ENCODE results near the gene SIGLEC14.
A peak's percentile ranks its signal among the peaks of the same experiment; 100 is the strongest.
"Not testable (repeated sequence)": the region's sequence is repeated elsewhere in the genome, so short reads cannot be mapped to it uniquely, and the experiment has no call there.

Gene SIGLEC14

GRCh38 chr19:51675911-51676565 lies 29.4 kb upstream of the SIGLEC14 start:
- DNase-seq (ENCODE audit: low spot score) = not testable (repeated sequence)

GRCh38 chr19:51668216-51668615 lies 21.6 kb upstream of the SIGLEC14 start:
- DNase-seq (ENCODE audit: low spot score) = no peak

GRCh38 chr19:51664997-51665396 lies 18.4 kb upstream of the SIGLEC14 start:
- no peak for DNase-seq (ENCODE audit: low spot score)

GRCh38 chr19:51664131-51664530 lies 17.5 kb upstream of the SIGLEC14 start:
- peak; percentile 51 for DNase-seq (ENCODE audit: low spot score)

GRCh38 chr19:51663650-51664049 lies 17.0 kb upstream of the SIGLEC14 start:
- no peak for DNase-seq (ENCODE audit: low spot score)

GRCh38 chr19:51660975-51661600 lies 14.5 kb upstream of the SIGLEC14 start:
- peak; percentile 88 for DNase-seq (ENCODE audit: low spot score)

GRCh38 chr19:51654783-51655182 lies 8.2 kb upstream of the SIGLEC14 start:
- DNase-seq (ENCODE audit: low spot score) = no peak

GRCh38 chr19:51653162-51653561 lies 6.5 kb upstream of the SIGLEC14 start:
- no peak for DNase-seq (ENCODE audit: low spot score)

GRCh38 chr19:51652266-51652665 lies 5.6 kb upstream of the SIGLEC14 start:
- peak; percentile 8 for DNase-seq (ENCODE audit: low spot score)

GRCh38 chr19:51651216-51651846 lies 4.7 kb upstream of the SIGLEC14 start:
- DNase-seq (ENCODE audit: low spot score) = peak; percentile 66

GRCh38 chr19:51647318-51647717 lies 693 bp upstream of the SIGLEC14 start:
- DNase-seq (ENCODE audit: low spot score) = no peak

- DNase-seq (ENCODE audit: low spot score) = peak; percentile 51
Observed at GRCh38 chr19:51644636-51645271, 1.9 kb downstream of the SIGLEC14 start.

GRCh38 chr19:51641648-51642047 lies 5.0 kb downstream of the SIGLEC14 start:
- DNase-seq (ENCODE audit: low spot score) = no peak

- DNase-seq (ENCODE audit: low spot score) = no peak
Observed at GRCh38 chr19:51640386-51640785, 6.2 kb downstream of the SIGLEC14 start.

- no peak for DNase-seq (ENCODE audit: low spot score)
Observed at GRCh38 chr19:51639916-51640315, 6.7 kb downstream of the SIGLEC14 start.

GRCh38 chr19:51637362-51637978 lies 9.2 kb downstream of the SIGLEC14 start:
- no peak for DNase-seq (ENCODE audit: low spot score)

- DNase-seq (ENCODE audit: low spot score) = no peak
Observed at GRCh38 chr19:51632126-51632525, 14.5 kb downstream of the SIGLEC14 start.

GRCh38 chr19:51630315-51630714 lies 16.3 kb downstream of the SIGLEC14 start, which contains the start of gene SIGLEC5:
SIGLEC5 (minus strand) TSS chr19:51630401; CDS start chr19:51630335, 66 bp downstream.
- not testable (repeated sequence) for DNase-seq (ENCODE audit: low spot score)

GRCh38 chr19:51628153-51628939 lies 18.3 kb downstream of the SIGLEC14 start:
- no peak for DNase-seq (ENCODE audit: low spot score)

- no peak for DNase-seq (ENCODE audit: low spot score)
Observed at GRCh38 chr19:51627491-51628138, 19.0 kb downstream of the SIGLEC14 start.

- no peak for DNase-seq (ENCODE audit: low spot score)
Observed at GRCh38 chr19:51626675-51627074, 19.9 kb downstream of the SIGLEC14 start.
